ENCODE results near the gene STX12. TPM values are rescaled to one million over a fixed set of nuclear protein-coding genes. Genes with fewer than 3 reads are reported as not detected.

Gene STX12
- total RNA-seq, 4 donors from 2014 or later, result 94.5 to 151 (median 137) TPM

GRCh38 chr1:27795601-27796000 lies 22.6 kb downstream of the STX12 start:
- TF ChIP-seq CTCF (IDR thresholded peaks at IDR 0.05; ENCODE audit: low read depth), result no peak

DNA sequence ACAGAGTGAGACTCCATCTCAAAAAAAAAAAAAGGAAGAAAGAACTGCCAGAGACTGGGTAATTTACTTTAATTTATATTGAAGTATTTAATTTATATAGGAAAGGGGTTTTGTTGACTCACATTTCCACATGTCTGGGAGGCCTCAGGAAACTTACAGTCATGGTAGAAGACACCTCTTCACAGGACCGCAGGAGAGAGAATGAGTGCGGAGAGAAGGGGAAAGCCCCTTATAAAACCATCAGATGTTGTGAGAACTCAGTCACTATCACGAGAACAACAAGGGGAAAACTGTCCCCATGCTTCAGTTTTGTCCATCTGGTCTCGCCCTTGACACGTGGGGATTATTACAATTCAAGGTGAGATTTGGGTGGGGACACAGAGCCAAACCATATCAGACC lies 31.8 kb downstream of the STX12 start:
- no peak for TF ChIP-seq CTCF (IDR thresholded peaks at IDR 0.05; ENCODE audit: low read depth)

- TF ChIP-seq CTCF (IDR thresholded peaks at IDR 0.05; ENCODE audit: low read depth), result no peak
Measured at GRCh38 chr1:27806758-27807157, 33.7 kb downstream of the STX12 start.

- TF ChIP-seq CTCF (IDR thresholded peaks at IDR 0.05; ENCODE audit: low read depth), result no peak
Measured at GRCh38 chr1:27807385-27807784, 34.4 kb downstream of the STX12 start.

- TF ChIP-seq CTCF (IDR thresholded peaks at IDR 0.05; ENCODE audit: low read depth), result no peak
Measured at GRCh38 chr1:27809883-27810282, 36.9 kb downstream of the STX12 start.

DNA sequence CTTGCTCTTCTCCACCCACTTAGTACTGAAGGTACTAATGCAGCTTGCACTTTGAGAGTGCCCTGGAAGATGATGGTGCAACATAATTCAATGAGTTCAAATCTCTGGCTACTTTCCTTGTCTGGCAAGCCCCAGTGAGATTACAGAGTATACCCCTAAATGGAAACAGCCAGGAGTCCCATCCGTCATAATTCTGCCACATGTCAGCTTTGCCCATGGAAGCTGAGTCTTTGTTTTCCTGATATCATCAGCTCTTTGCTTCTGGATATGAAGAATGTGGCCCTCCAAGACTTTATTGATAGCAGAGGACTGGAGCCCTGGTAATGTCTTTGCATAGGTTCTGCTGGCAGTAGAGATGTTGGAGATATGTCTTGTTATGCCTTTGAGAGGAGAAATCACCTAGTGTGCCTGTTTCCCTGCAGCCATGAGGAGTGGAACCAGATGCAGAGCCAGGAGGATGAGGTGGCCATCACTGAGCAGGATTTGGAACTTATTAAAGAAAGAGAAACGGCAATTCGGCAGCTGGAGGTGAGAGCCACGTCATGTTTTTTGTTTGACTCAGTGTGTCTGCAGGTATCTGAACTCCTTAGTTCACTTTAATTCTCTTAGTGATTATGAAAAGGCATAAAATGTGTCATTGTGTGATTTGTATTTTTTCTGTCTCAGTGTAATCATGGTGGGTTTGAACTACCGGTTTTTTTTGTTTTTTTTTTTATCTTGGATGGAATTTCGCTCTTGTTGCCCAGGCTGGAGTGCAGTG lies 38.9 kb downstream of the STX12 start:
- no peak for TF ChIP-seq CTCF (IDR thresholded peaks at IDR 0.05; ENCODE audit: low read depth)

DNA sequence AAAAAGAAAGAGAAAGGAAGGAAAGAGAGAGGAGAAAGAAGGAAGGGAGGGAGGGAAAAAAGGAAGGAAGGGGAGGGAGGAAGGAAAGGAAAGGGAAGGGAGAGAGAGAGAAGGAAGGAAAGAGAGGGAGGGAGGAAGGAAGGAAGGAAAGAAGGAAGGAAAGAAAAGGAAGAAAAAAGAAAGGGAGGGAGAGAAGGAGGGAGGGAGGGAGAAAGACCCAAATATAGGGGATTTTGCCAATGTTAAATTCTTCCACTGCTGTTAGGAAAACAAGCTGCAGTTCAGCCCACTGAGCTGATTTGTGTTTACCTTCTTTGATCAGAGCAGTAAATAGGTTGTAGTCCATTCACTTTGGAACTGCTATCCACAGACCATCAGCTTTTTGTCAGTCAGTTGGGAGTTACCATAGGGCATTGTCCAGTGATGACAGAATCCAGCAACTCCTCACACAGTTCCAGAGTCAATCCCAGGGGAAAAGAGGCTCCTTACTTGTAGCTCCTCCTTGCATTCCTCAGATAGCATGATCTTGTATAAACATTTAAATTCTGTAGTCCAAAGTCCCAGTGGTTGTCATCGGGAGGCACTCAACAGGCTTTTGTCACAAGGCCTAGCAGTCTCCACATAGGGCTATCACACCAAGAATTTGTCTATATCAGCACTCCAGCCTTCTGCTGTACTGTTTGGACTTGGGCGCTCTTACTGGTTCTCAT lies 44.1 kb downstream of the STX12 start:
- no peak for TF ChIP-seq CTCF (IDR thresholded peaks at IDR 0.05; ENCODE audit: low read depth)
